Epithelial cell of proximal tubule (primary cell): Measurements from ENCODE around the gene CLCN1. TPM values are rescaled to one million over a fixed set of nuclear protein-coding genes. Genes with fewer than 3 reads are reported as not detected.

Experiments
- DNase-seq: peaks from one replicate; pipeline ENCODE4 v3.0.0-alpha.2; 2011; ENCODE audit warnings: low read depth
- H3K4me3 ChIP-seq: 2 replicates; pipeline ENCODE4 v1.5.1; 2011; ENCODE audit warnings: low read depth, mild to moderate bottlenecking, low read length
- CTCF ChIP-seq: conservative IDR thresholded peaks from 2 replicates; pipeline ENCODE4 v1.5.1; 2012; ENCODE audit warnings: low read depth, mild to moderate bottlenecking, low read length
- total RNA-seq: library from RNA; depleted of rRNA; stranded (reverse); fragments of >200 nt; gene quantifications from 2 replicates; pipeline ENCODE4 v1.2.3, GENCODE V29; 2015

Gene CLCN1
- total RNA-seq, 1 donor from 2014 or later = not detected

- H3K4me3 ChIP-seq = no peak overlapping the region
- DNase-seq = no peak
- no peak for TF ChIP-seq CTCF
These were observed 5.3 kb downstream of the CLCN1 start for GRCh38 chr7:143321242-143321641.

- peak; percentile 57 for TF ChIP-seq CTCF
- no peak overlapping the region for H3K4me3 ChIP-seq
- DNase-seq = no peak
These were observed 5.8 kb downstream of the CLCN1 start for GRCh38 chr7:143321734-143322133.

GRCh38 chr7:143322760-143323633 is 7.1 kb downstream of the CLCN1 start:
- H3K4me3 ChIP-seq = no peak overlapping the region
- no peak for TF ChIP-seq CTCF
- no peak for DNase-seq

GRCh38 chr7:143323653-143324052 is 7.7 kb downstream of the CLCN1 start:
- DNase-seq = no peak
- no peak overlapping the region for H3K4me3 ChIP-seq
- TF ChIP-seq CTCF = no peak

- no peak for TF ChIP-seq CTCF
- no peak for DNase-seq
- no peak overlapping the region for H3K4me3 ChIP-seq
These were observed 9.3 kb downstream of the CLCN1 start for GRCh38 chr7:143325240-143325639.

- no peak overlapping the region for H3K4me3 ChIP-seq
- TF ChIP-seq CTCF = no peak
- no peak for DNase-seq
These were observed 12.0 kb downstream of the CLCN1 start for GRCh38 chr7:143327903-143328302.
